HPDE6-E6E7 (cell line): ENCODE results near the gene PAN3.

Experiments used
- DNase-seq: peaks from one replicate; pipeline ENCODE4 v3.0.0; 2011; ENCODE audit warnings: missing footprints; ENCODE audit errors: extremely low spot score

PAN3 gene

GRCh38 chr13:28219408-28220099 is 81.2 kb downstream of the PAN3 start:
- DNase-seq = no peak

GRCh38 chr13:28220166-28220565 is 81.8 kb downstream of the PAN3 start:
- no peak for DNase-seq

GRCh38 chr13:28229522-28230411 is 91.4 kb downstream of the PAN3 start:
- no peak for DNase-seq

- DNase-seq = no peak
Observed at GRCh38 chr13:28231642-28232041, 93.3 kb downstream of the PAN3 start.

GRCh38 chr13:28237944-28238343 is 99.6 kb downstream of the PAN3 start:
- DNase-seq = no peak

- DNase-seq = no peak
Observed at GRCh38 chr13:28239374-28239773, 101.0 kb downstream of the PAN3 start.

GRCh38 chr13:28245465-28245864 is 107.1 kb downstream of the PAN3 start:
- no peak for DNase-seq

GRCh38 chr13:28246891-28247290 is 108.5 kb downstream of the PAN3 start:
- DNase-seq = no peak

- DNase-seq = no peak
Observed at GRCh38 chr13:28248080-28248479, 109.7 kb downstream of the PAN3 start.

GRCh38 chr13:28250542-28250941 is 112.2 kb downstream of the PAN3 start:
- DNase-seq = no peak

- no peak for DNase-seq
Observed at GRCh38 chr13:28251466-28251865, 113.1 kb downstream of the PAN3 start.

- no peak for DNase-seq
Observed at GRCh38 chr13:28252547-28252946, 114.2 kb downstream of the PAN3 start.

GRCh38 chr13:28257305-28257704 is 119.0 kb downstream of the PAN3 start:
- DNase-seq = no peak

- no peak for DNase-seq
Observed at GRCh38 chr13:28258417-28258816, 120.1 kb downstream of the PAN3 start.

- no peak for DNase-seq
Observed at GRCh38 chr13:28267497-28267896, 129.2 kb downstream of the PAN3 start.

GRCh38 chr13:28268800-28269223 is 130.5 kb downstream of the PAN3 start:
- DNase-seq = no peak

GRCh38 chr13:28271056-28271840 is 132.9 kb downstream of the PAN3 start:
- no peak for DNase-seq

GRCh38 chr13:28273919-28274318 is 135.6 kb downstream of the PAN3 start:
- no peak for DNase-seq

- DNase-seq = no peak
Observed at GRCh38 chr13:28282451-28282850, 144.1 kb downstream of the PAN3 start.

GRCh38 chr13:28283600-28283999 is 145.3 kb downstream of the PAN3 start:
- no peak for DNase-seq

- no peak for DNase-seq
Observed at GRCh38 chr13:28286263-28286662, 147.9 kb downstream of the PAN3 start.

GRCh38 chr13:28297341-28297740 is 159.0 kb downstream of the PAN3 start:
- no peak for DNase-seq
